Cardiac fibroblast (primary cell): ENCODE results near the gene GABRR2.

Experiments used
- DNase-seq, 2 donors: peaks; one replicate each; pipeline versions ENCODE4 v3.0.0 to v3.0.0-alpha.2; 2010; ENCODE audit warnings: low read depth in 2 of 2
- H3K4me3 ChIP-seq, 2 donors: replicated peaks in 1 of 2; 1 replicate in 1 of 2; 2 replicates in 1 of 2; pipeline ENCODE4 v1.5.1; 2011; ENCODE audit warnings: low read depth in 2 of 2, low read length in 2 of 2, mild to moderate bottlenecking in 2 of 2, moderate library complexity in 1 of 2
- CTCF ChIP-seq: IDR thresholded peaks from one replicate; pipeline ENCODE4 v1.5.1; 2011; ENCODE audit warnings: low read depth, mild to moderate bottlenecking, low read length, inconsistent platforms

GABRR2 gene

GRCh38 chr6:89302936-89303335 is 12.2 kb downstream of the GABRR2 start:
- DNase-seq, result no peak
- H3K4me3 ChIP-seq, result no peak overlapping the region
- no peak for TF ChIP-seq CTCF

- TF ChIP-seq CTCF, result no peak
- no peak for DNase-seq
- no peak overlapping the region for H3K4me3 ChIP-seq
These were observed 12.8 kb downstream of the GABRR2 start for GRCh38 chr6:89302195-89302770.

- DNase-seq, result no peak
- TF ChIP-seq CTCF, result no peak
- H3K4me3 ChIP-seq, result no peak overlapping the region
These were observed 13.4 kb downstream of the GABRR2 start for GRCh38 chr6:89301586-89302194.

- peak; percentile 17 to 36 for DNase-seq
- TF ChIP-seq CTCF, result peak; percentile 36
- no peak overlapping the region for H3K4me3 ChIP-seq
These were observed 15.6 kb downstream of the GABRR2 start for GRCh38 chr6:89299466-89299850.

GRCh38 chr6:89298680-89299465 is 16.2 kb downstream of the GABRR2 start:
- no peak overlapping the region for H3K4me3 ChIP-seq
- no peak for TF ChIP-seq CTCF
- DNase-seq, result peak; percentile 31 to 74

- no peak overlapping the region for H3K4me3 ChIP-seq
- no peak for TF ChIP-seq CTCF
- DNase-seq, result peak; percentile 95 to 97
These were observed 17.3 kb downstream of the GABRR2 start for GRCh38 chr6:89297695-89298351.
